Kidney epithelial cell (primary cell): ENCODE measurements around the gene PGM1. TPM values are rescaled to one million over a fixed set of nuclear protein-coding genes. Genes with fewer than 3 reads are reported as not detected.

ENCODE experiments used
- DNase-seq: peaks from one replicate; pipeline ENCODE4 v3.0.0-alpha.2; 2010; ENCODE audit warnings: low read depth
- H3K27me3 ChIP-seq: 2 replicates; pipeline ENCODE4 v1.6.0; 2011; ENCODE audit warnings: low read length; ENCODE audit not compliant: control insufficient read depth, insufficient read depth
- H3K36me3 ChIP-seq: 2 replicates; pipeline ENCODE4 v1.5.1; 2011; ENCODE audit warnings: low read length; ENCODE audit not compliant: control insufficient read depth, insufficient read depth
- H3K4me3 ChIP-seq: 2 replicates; pipeline ENCODE4 v1.5.1; 2011; ENCODE audit warnings: low read depth, mild to moderate bottlenecking, control low read depth, low read length
- CTCF ChIP-seq: IDR thresholded peaks from 2 replicates; pipeline ENCODE4 v1.5.1; 2011; ENCODE audit warnings: mild to moderate bottlenecking, moderate library complexity, low read length, control low read depth, inconsistent platforms; ENCODE audit not compliant: insufficient read depth, poor library complexity, severe bottlenecking
- total RNA-seq: library from RNA; depleted of rRNA; stranded (reverse); fragments of >200 nt; gene quantifications from 2 replicates; pipeline ENCODE4 v1.2.3, GENCODE V29; 2015

Gene PGM1
- total RNA-seq, 1 donor from 2014 or later: 36.2 TPM

- Histone ChIP-seq H3K4me3 (no peak overlapping the region), H3K36me3 (no peaks in the 10 kb centered on the region), H3K27me3 (no peaks in the 10 kb centered on the region)
- DNase-seq: no peak
- TF ChIP-seq CTCF: no peak
Observed at GRCh38 chr1:63701187-63701586, 108.0 kb downstream of the PGM1 start.

- H3K27me3 ChIP-seq: no peaks in the 10 kb centered on the region
- no peak for TF ChIP-seq CTCF
- H3K36me3 ChIP-seq: no peaks in the 10 kb centered on the region
- H3K4me3 ChIP-seq: no peak overlapping the region
- DNase-seq: no peak
Observed at GRCh38 chr1:63703701-63704107, 110.5 kb downstream of the PGM1 start.

GRCh38 chr1:63704443-63704842 is 111.2 kb downstream of the PGM1 start:
- H3K27me3 ChIP-seq: no peaks in the 10 kb centered on the region
- no peaks in the 10 kb centered on the region for H3K36me3 ChIP-seq
- no peak for TF ChIP-seq CTCF
- DNase-seq: peak; percentile 56
- no peak overlapping the region for H3K4me3 ChIP-seq

GRCh38 chr1:63705078-63705477 is 111.9 kb downstream of the PGM1 start:
- Histone ChIP-seq H3K36me3 (no peaks in the 10 kb centered on the region), H3K27me3 (no peaks in the 10 kb centered on the region), H3K4me3 (no peak overlapping the region)
- peak; percentile 19 for DNase-seq
- TF ChIP-seq CTCF: no peak

GRCh38 chr1:63709267-63709828 is 116.1 kb downstream of the PGM1 start:
- DNase-seq: no peak
- Histone ChIP-seq H3K36me3 (no peaks in the 10 kb centered on the region), H3K27me3 (no peaks in the 10 kb centered on the region), H3K4me3 (no peak overlapping the region)
- TF ChIP-seq CTCF: no peak

Other genes with a start within 250 kb of the PGM1 start
- gene ALG6, start 225.8 kb upstream of the PGM1 start, total RNA-seq: 10.6 and 14.5 TPM in 2 replicates
- 9.2 and 12.4 TPM in 2 replicates for gene ITGB3BP, start 70.2 kb upstream of the PGM1 start, total RNA-seq
- gene EFCAB7, start 69.9 kb upstream of the PGM1 start, total RNA-seq: 3.8 and 5.8 TPM in 2 replicates
- 18.6 and 21.5 TPM in 2 replicates for gene ROR1, start 180.6 kb downstream of the PGM1 start, total RNA-seq